Neuronal stem cell (in vitro differentiated cells): ENCODE results near the gene TM2D3.

Experiments
- DNase-seq: peaks from one replicate; pipeline ENCODE4 v3.0.0-alpha.2; 2013; ENCODE audit warnings: low spot score
- H2AFZ ChIP-seq: one replicate; pipeline ENCODE4 v1.6.1; 2013; ENCODE audit warnings: mild to moderate bottlenecking, low read length, inconsistent platforms
- H2AK5ac ChIP-seq: 2 replicates; pipeline ENCODE4 v1.6.1; 2013; ENCODE audit warnings: low read depth, mild to moderate bottlenecking, inconsistent platforms, low read length, moderate library complexity, mixed read lengths
- H2BK120ac ChIP-seq: 2 replicates; pipeline ENCODE4 v1.6.1; 2013; ENCODE audit warnings: low read depth, mild to moderate bottlenecking, inconsistent platforms, low read length, moderate library complexity, mixed read lengths
- H2BK12ac ChIP-seq: one replicate; pipeline ENCODE4 v1.6.1; 2013; ENCODE audit warnings: low read length, inconsistent platforms
- H2BK15ac ChIP-seq: 2 replicates; pipeline ENCODE4 v1.6.1; 2013; ENCODE audit warnings: mild to moderate bottlenecking, low read length, inconsistent platforms, mixed read lengths
- H2BK5ac ChIP-seq: one replicate; pipeline ENCODE4 v1.6.1; 2013; ENCODE audit warnings: inconsistent platforms, mild to moderate bottlenecking, low read length, moderate library complexity
- H3K14ac ChIP-seq: one replicate; pipeline ENCODE4 v1.6.1; 2013; ENCODE audit warnings: low read length, inconsistent platforms
- H3K18ac ChIP-seq: 2 replicates; pipeline ENCODE4 v1.6.1; 2013; ENCODE audit warnings: low read length, inconsistent platforms
- H3K23ac ChIP-seq: 2 replicates; pipeline ENCODE4 v1.6.1; 2013; ENCODE audit warnings: low read depth, mild to moderate bottlenecking, mixed read lengths, low read length, inconsistent platforms; ENCODE audit not compliant: poor library complexity
- H3K27ac ChIP-seq: replicated peaks from 3 replicates; pipeline ENCODE4 v1.5.1; 2013; ENCODE audit warnings: low read length, inconsistent platforms
- H3K27me3 ChIP-seq, 3 experiments: 2 replicates each; pipeline ENCODE4 v1.6.1; 2013; ENCODE audit warnings: low read length in 3 of 3, mild to moderate bottlenecking in 2 of 3, inconsistent platforms in 1 of 3, low read depth in 1 of 3, mixed read lengths in 1 of 3, moderate library complexity in 1 of 3; ENCODE audit not compliant: control insufficient read depth in 3 of 3, insufficient read depth in 3 of 3
- H3K36me3 ChIP-seq, 2 donors: replicated peaks in 1 of 2; 2 replicates each; pipeline ENCODE4 v1.6.1; 2013; ENCODE audit warnings: low read length in 2 of 2; ENCODE audit not compliant: control insufficient read depth in 2 of 2, insufficient read depth in 2 of 2
- H3K4ac ChIP-seq: 2 replicates; pipeline ENCODE4 v1.6.1; 2013; ENCODE audit warnings: inconsistent platforms, mild to moderate bottlenecking, low read length, moderate library complexity
- H3K4me1 ChIP-seq, 2 donors: 1 replicate in 1 of 2; 2 replicates in 1 of 2; pipeline ENCODE4 v1.6.1; 2013; ENCODE audit warnings: low read length in 2 of 2, low read depth in 1 of 2; ENCODE audit not compliant: control insufficient read depth in 2 of 2, insufficient read depth in 1 of 2
- H3K4me2 ChIP-seq: one replicate; pipeline ENCODE4 v1.6.1; 2013; ENCODE audit warnings: mild to moderate bottlenecking, low read length, inconsistent platforms; ENCODE audit not compliant: insufficient read depth, poor library complexity, severe bottlenecking
- H3K4me3 ChIP-seq, 2 donors: 2 replicates each; pipeline ENCODE4 v1.5.1; 2013; ENCODE audit warnings: low read length in 2 of 2, mild to moderate bottlenecking in 2 of 2, inconsistent platforms in 1 of 2, moderate library complexity in 1 of 2
- H3K79me1 ChIP-seq: one replicate; pipeline ENCODE4 v1.6.1; 2013; ENCODE audit warnings: low read depth, mild to moderate bottlenecking, inconsistent platforms, low read length, moderate library complexity
- H3K9ac ChIP-seq: one replicate; pipeline ENCODE4 v1.6.1; 2013; ENCODE audit warnings: mild to moderate bottlenecking, low read depth, low read length, inconsistent platforms; ENCODE audit not compliant: poor library complexity
- H3K9me3 ChIP-seq, 2 donors: replicated peaks in 1 of 2; 2 replicates each; pipeline versions ENCODE3 to v1.6.1; 2013; ENCODE audit warnings: low read length in 2 of 2, mild to moderate bottlenecking in 2 of 2, inconsistent platforms in 1 of 2, low read depth in 1 of 2, mixed read lengths in 1 of 2, moderate library complexity in 1 of 2; ENCODE audit not compliant: control insufficient read depth in 2 of 2, insufficient read depth in 1 of 2
- H4K8ac ChIP-seq: one replicate; pipeline ENCODE4 v1.6.1; 2013; ENCODE audit warnings: low read depth, mild to moderate bottlenecking, inconsistent platforms, low read length, moderate library complexity
- H4K91ac ChIP-seq: one replicate; pipeline ENCODE4 v1.6.1; 2013; ENCODE audit warnings: low read length, low read depth, mild to moderate bottlenecking, inconsistent platforms; ENCODE audit not compliant: poor library complexity
- WGBS, 2 donors: extraction: QIAGEN DNeasy Blood & Tissue Kit; methylation state at CpG; one replicate each; pipeline ENCODE4 v1.1.7; 2013; ENCODE audit warnings: missing lambda C conversion rate in 2 of 2, mixed read lengths in 1 of 2; ENCODE audit not compliant: insufficient read length in 2 of 2, insufficient replicate concordance in 1 of 2; ENCODE audit errors: extremely low coverage in 2 of 2; 5-methylcytosine and 5-hydroxymethylcytosine counted together

Gene TM2D3

DNA sequence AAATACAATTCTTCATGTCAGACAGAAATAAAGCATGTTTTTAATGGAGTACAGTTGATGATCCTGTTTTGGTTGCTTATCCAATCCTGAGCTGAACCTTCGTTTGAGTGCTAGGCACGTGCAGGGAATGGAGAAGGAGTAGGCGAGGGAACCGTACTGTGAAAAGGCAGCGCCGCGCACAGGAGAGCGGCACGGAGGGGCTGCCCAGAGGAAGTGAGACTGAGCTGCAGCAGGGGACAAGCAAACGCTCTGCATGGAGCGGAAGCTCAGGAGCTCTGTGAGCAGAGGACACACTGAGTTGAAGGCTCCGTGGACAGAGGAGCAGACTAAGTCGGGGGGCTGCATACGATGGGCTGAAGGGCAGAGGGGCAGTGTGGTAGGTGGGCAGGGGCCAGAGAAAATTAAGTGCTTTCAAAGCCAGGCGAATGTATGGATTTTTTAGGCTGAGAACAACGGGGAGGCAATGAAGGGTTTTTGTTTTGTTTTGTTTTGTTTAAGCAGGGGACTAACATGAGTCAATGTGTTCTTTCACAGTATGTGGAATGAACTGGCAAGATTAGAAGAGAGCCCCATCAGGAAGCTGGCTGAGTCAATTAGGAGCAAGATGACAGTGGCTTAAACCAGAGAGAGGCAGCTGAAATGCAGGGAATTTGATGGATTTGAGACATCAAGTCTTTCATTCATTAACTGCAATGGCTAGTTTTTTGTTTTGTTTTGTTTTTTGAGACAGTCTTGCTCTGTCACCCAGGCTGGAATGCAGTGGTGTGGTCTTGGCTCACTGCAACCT is 23.8 kb upstream of the TM2D3 start:
- Histone ChIP-seq H4K8ac (no peak overlapping the region), H3K27ac (peak overlapping the region; percentile 8), H2AK5ac (no peak overlapping the region), H2BK12ac (no peak overlapping the region), H2BK120ac (no peak overlapping the region), H3K4ac (no peak overlapping the region), H3K18ac (peak overlapping the region; percentile 5), H3K4me1 (peaks cover 0 to 4% of the 10 kb centered on the region in 2 donors), H3K9ac (no peak overlapping the region), H2BK5ac (no peak overlapping the region), H3K27me3 (no peaks in the 10 kb centered on the region), H4K91ac (no peak overlapping the region), H3K4me3 (no peak overlapping the region), H3K23ac (no peak overlapping the region), H2AFZ (no peak overlapping the region), H3K14ac (no peak overlapping the region), H3K4me2 (no peak overlapping the region), H3K36me3 (peaks cover 1 to 42% of the 10 kb centered on the region in 2 donors), H2BK15ac (no peak overlapping the region), H3K79me1 (no peaks in the 10 kb centered on the region), H3K9me3 (no peaks in the 10 kb centered on the region)
- DNase-seq, result peak; percentile 15
- WGBS, 2 donors, result no CpG with 5 or more reads among the region's 16 CpGs

GRCh38 chr15:101675015-101675414 is 22.8 kb upstream of the TM2D3 start:
- H2BK15ac ChIP-seq, result no peak overlapping the region
- no peak overlapping the region for H3K4me2 ChIP-seq
- no peak overlapping the region for H4K8ac ChIP-seq
- H3K18ac ChIP-seq, result no peak overlapping the region
- H3K4me1 ChIP-seq, result peaks cover 0 to 4% of the 10 kb centered on the region in 2 donors
- no peak overlapping the region for H3K23ac ChIP-seq
- H3K4ac ChIP-seq, result no peak overlapping the region
- peaks cover 0 to 2% of the 10 kb centered on the region in 2 donors for H3K9me3 ChIP-seq
- H2AK5ac ChIP-seq, result no peak overlapping the region
- no peak overlapping the region for H3K27ac ChIP-seq
- no peak overlapping the region for H2AFZ ChIP-seq
- H3K36me3 ChIP-seq, result peaks cover 4 to 50% of the 10 kb centered on the region in 2 donors
- H2BK12ac ChIP-seq, result no peak overlapping the region
- H2BK5ac ChIP-seq, result no peak overlapping the region
- no peak overlapping the region for H3K4me3 ChIP-seq
- no peak for DNase-seq
- H3K14ac ChIP-seq, result no peak overlapping the region
- WGBS, 2 donors, result no CpG with 5 or more reads among the region's 5 CpGs
- H2BK120ac ChIP-seq, result no peak overlapping the region
- no peak overlapping the region for H4K91ac ChIP-seq
- no peaks in the 10 kb centered on the region for H3K27me3 ChIP-seq
- no peaks in the 10 kb centered on the region for H3K79me1 ChIP-seq
- no peak overlapping the region for H3K9ac ChIP-seq

DNA sequence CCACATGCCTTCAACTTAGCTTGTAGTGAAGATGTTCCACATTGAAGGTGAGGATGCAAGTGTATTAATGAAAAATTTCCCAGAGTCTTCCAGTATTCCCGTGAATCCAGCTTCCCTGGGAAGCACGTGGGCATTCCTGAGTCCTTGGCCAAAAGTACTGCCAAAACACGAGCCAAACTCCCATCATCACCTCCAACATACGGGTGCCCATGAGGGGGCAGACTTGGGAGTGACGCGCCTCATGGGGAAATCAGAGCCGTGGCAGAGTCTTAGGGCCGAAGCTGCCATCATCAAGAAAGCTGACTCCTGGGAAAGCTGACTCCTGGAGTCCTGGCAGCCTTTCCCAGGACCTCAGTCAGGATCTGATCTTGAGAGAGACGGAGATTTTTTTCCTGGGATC is 20.1 kb upstream of the TM2D3 start:
- Histone ChIP-seq H2BK15ac (no peak overlapping the region), H3K4me2 (no peak overlapping the region), H3K14ac (no peak overlapping the region), H3K9me3 (peaks cover 2% of the 10 kb centered on the region in 2 donors), H2AK5ac (no peak overlapping the region), H4K91ac (no peak overlapping the region), H3K18ac (no peak overlapping the region), H3K4me1 (peaks cover 0 to 4% of the 10 kb centered on the region in 2 donors), H2AFZ (no peak overlapping the region), H2BK120ac (no peak overlapping the region), H3K9ac (no peak overlapping the region), H3K23ac (no peak overlapping the region), H3K27me3 (no peaks in the 10 kb centered on the region), H3K79me1 (no peaks in the 10 kb centered on the region), H2BK5ac (no peak overlapping the region), H3K4me3 (no peak overlapping the region), H3K36me3 (peaks cover 4 to 62% of the 10 kb centered on the region in 2 donors), H2BK12ac (no peak overlapping the region), H3K4ac (no peak overlapping the region), H3K27ac (no peak overlapping the region), H4K8ac (no peak overlapping the region)
- no CpG with 5 or more reads among the region's 9 CpGs for WGBS, 2 donors
- DNase-seq, result no peak

- Histone ChIP-seq H3K4me1 (no peaks in the 10 kb centered on the region), H3K4ac (no peak overlapping the region), H3K4me3 (no peak overlapping the region), H3K9me3 (peaks cover 2 to 9% of the 10 kb centered on the region in 2 donors), H3K27ac (no peak overlapping the region), H2BK12ac (no peak overlapping the region), H4K91ac (no peak overlapping the region), H2BK5ac (no peak overlapping the region), H3K79me1 (no peaks in the 10 kb centered on the region), H3K36me3 (peaks cover 4 to 53% of the 10 kb centered on the region in 2 donors), H4K8ac (no peak overlapping the region), H3K23ac (no peak overlapping the region), H2AFZ (no peak overlapping the region), H3K14ac (no peak overlapping the region), H3K18ac (no peak overlapping the region), H3K9ac (no peak overlapping the region), H2AK5ac (no peak overlapping the region), H3K4me2 (no peak overlapping the region), H2BK15ac (no peak overlapping the region), H2BK120ac (no peak overlapping the region), H3K27me3 (no peaks in the 10 kb centered on the region)
- no CpG with 5 or more reads among the region's 3 CpGs for WGBS, 2 donors
- DNase-seq, result no peak
These were observed 17.6 kb upstream of the TM2D3 start for GRCh38 chr15:101669744-101670143.
